ENCODE results near the gene FAM228A.

FAM228A gene

GRCh38 chr2:24231461-24231881, 56.6 kb downstream of the FAM228A start:
- no peak for DNase-seq

GRCh38 chr2:24233321-24233720, 58.5 kb downstream of the FAM228A start:
- no peak for DNase-seq

- DNase-seq = no peak
These were observed 62.5 kb downstream of the FAM228A start for GRCh38 chr2:24237313-24237712.

GRCh38 chr2:24238158-24238557, 63.3 kb downstream of the FAM228A start:
- DNase-seq = no peak

GRCh38 chr2:24239553-24239952, 64.7 kb downstream of the FAM228A start:
- DNase-seq = no peak

Data from activated naive CD4-positive, alpha-beta T cell treated with anti-CD3 and anti-CD28 coated beads, Interleukin-2, amount 50 U/mL, for 16 hours (primary cell).